Sciatic nerve (tissue), 2 donors: ENCODE data around the gene KCTD11. TPM values are rescaled to one million over a fixed set of nuclear protein-coding genes. Genes with fewer than 3 reads are reported as not detected.
"Not testable (repeated sequence)": the region's sequence is repeated elsewhere in the genome, so short reads cannot be mapped to it uniquely, and the experiment has no call there.

Source experiments
- ATAC-seq: fragments of 200-7000 bp; cut with Tn5 transposase; one replicate; pipeline ENCODE4 v1.9.1; 2020; ENCODE audit warnings: mild to moderate bottlenecking, moderate library complexity
- DNase-seq: peaks from one replicate; pipeline ENCODE4 v3.0.0-alpha.2; 2020; ENCODE audit warnings: low spot score
- intact Hi-C: fragments of 100-400 bp; cut with DNase I; formaldehyde crosslinking; loops from one replicate; pipeline ENCODE4 v1.14.2; 2022
- total RNA-seq: library from RNA; stranded (reverse); fragmentation: NEBNext Ultra II Directional; extraction: Animal tissue kit (Norgen Biotek cat#: 25700); gene quantifications from one replicate; pipeline ENCODE4 v1.2.1, GENCODE V29; 2021
- donor health status: DM: no; HTN: no; CAD: no.
- donor health status: DM: no; HTN: no; CAD: no.

Gene KCTD11
- total RNA-seq, 1 donor from 2014 or later = 64.6 TPM

GRCh38 chr17:7318121-7318860 lies 33.7 kb upstream of the KCTD11 start:
- intact Hi-C loops = no loop called here
- ATAC-seq (no peak), DNase-seq (no peak)

GRCh38 chr17:7321466-7321865 lies 30.5 kb upstream of the KCTD11 start:
- no peak for ATAC-seq
- intact Hi-C loops = no loop called here
- no peak for DNase-seq

GRCh38 chr17:7322520-7323194 lies 29.3 kb upstream of the KCTD11 start:
- no peak for ATAC-seq
- intact Hi-C loops = no loop called here
- no peak for DNase-seq

DNA sequence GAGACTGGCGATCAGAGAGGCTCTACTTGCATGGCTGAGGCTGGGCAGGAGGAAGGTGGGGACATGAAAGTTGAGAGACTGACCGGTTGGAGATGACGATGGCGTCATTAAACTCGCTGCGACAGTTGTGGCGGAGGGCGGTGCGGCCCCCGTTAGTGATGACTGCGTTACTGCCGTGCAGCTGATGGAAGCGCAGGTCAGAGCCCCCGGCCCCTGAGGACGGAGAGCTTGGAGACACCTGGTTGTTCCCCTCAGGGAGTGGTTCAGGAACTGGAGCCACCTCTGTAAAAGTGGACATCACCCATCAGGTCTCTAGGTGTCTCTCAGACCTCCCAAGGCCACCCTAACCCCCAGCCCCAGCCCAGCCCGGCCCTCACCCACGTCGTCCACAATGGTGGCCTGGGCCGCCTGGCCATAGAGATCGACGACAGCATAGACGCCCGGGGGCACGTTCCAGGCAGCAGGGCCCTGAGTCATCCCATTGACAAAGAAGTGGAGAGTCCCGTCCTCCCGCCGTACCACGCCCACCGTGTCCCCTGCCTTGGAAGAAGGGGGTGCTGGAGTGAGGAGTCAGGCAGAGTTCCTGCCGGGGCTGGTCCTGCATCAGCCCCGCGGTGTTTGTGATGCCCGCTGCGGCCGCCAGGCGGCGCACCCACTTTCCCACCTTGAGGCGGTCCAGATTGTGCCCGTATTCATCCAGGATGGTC lies 28.1 kb upstream of the KCTD11 start:
- DNase-seq = no peak
- peak; percentile 6 for ATAC-seq

DNA sequence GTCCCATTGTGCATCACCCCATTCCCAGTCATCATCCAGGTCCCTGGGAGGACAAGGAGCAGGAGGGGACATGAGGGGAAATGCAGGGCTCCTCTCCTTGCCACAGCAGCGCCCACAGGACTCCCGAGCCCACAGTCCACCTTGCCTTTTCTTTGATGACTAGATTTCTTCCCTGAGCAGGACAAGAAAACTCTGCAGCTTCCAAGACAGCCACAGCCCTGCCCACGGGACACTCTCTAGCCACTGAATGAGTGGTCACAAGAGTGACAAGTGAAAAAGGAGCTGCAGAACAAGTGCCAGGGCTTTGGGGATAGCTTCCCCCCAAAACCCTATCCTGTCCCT lies 27.6 kb upstream of the KCTD11 start:
- DNase-seq = no peak
- intact Hi-C loops = no loop called here
- no peak for ATAC-seq

More for the DNA sequence above, 28.1 kb upstream of the KCTD11 start:
- intact Hi-C loops = no loop called here

- ATAC-seq = no peak
- intact Hi-C loops = no loop called here
- DNase-seq = no peak
Observed at GRCh38 chr17:7325031-7325528, 26.9 kb upstream of the KCTD11 start.

DNA sequence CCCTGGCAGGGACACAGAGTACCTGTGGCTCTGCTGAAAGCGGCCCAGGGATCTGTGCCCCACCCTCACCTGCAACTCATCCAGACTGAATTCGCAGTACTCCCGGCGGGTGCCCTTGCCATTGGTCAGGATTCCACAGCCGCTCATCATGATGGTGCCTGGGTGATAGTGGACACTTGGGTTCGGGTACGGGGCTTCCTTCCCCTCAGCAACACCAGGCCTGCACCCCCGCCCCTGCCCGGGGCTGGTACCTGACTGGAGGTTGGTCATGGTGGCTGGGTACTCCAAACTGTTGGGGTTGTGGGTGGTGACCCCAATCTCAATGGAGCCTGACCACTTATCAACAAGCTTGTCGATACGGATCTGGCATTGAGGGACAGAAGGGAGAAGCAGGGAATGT lies 25.8 kb upstream of the KCTD11 start:
- ATAC-seq (no peak), DNase-seq (no peak)
- intact Hi-C loops = no loop called here

DNA sequence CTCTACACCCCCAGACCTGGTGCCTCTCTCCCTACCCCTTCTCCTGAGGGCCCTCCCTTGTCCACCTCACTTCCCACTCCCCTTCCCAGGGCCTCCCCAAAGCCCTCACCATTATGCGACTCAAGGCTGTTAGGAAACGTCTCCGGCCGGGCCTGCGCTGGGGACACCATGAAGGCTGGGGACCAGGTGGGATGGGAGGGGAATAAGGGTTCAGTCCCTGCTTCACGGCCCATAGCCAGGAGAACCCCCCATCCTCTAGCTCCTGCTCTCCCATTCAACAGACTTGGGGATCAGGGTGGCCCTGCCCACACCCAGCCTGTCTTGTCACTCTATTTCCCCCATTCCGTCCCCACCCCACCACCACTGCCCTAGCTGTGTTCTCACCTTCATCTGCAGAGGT lies 24.9 kb upstream of the KCTD11 start:
- DNase-seq = no peak
- no peak for ATAC-seq
- intact Hi-C loops = no loop called here

DNA sequence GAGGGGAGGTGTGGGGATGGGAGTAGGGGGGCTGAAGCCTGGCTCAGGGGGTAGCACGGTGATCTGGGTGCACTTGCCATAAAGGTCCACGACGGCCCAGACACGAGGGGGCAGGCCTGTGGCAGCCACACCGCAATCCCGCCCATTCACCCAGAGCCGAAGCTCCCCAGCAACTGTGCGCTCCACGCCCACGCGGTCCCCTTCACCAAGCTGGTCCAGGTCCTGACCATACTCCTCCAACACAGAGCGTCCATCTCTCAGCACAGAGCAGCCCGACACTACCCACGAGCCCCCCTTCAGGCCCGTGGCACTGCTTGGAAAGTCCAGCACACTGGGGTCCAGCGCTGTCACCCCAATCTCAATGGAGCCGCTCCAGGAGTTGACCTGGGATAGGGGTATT lies 24.5 kb upstream of the KCTD11 start:
- DNase-seq (no peak), ATAC-seq (no peak)
- intact Hi-C loops = no loop called here

GRCh38 chr17:7328009-7328408 lies 24.0 kb upstream of the KCTD11 start:
- DNase-seq = no peak
- no peak for ATAC-seq
- intact Hi-C loops = no loop called here

DNA sequence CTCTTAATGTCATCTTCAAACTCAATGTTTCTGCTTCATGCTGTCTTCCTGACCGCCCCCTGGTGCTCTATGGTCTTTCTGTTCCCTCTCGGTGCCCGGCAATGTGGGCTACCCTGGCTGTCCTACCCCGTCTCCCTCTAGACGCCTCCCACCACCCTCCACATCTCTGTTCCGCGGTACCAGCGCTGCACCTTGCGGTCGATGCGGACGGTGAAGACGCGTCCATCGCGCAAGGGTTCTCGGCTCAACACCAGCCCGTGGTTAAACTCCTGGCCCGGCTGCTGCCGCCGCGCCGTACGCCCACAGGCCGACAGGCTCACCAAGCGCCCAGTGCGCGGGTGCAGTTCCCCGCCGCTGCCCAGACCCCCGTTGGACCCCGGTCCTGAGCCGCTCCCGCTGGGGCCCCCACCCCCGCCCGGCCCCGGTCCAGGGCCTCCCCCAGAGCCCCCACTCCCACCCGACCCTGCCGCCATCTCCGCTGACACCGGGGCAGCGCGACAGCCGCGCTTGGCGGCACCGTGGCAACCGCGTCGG lies 23.1 kb upstream of the KCTD11 start, which contains the start of gene NEURL4:
Gene NEURL4, minus strand, starts transcription at position 496 of the 534 bp plus-strand sequence. Its CDS starts 23 bp downstream, at position 473.
- intact Hi-C loops = no loop called here
- DNase-seq (no peak), ATAC-seq (no peak)

DNA sequence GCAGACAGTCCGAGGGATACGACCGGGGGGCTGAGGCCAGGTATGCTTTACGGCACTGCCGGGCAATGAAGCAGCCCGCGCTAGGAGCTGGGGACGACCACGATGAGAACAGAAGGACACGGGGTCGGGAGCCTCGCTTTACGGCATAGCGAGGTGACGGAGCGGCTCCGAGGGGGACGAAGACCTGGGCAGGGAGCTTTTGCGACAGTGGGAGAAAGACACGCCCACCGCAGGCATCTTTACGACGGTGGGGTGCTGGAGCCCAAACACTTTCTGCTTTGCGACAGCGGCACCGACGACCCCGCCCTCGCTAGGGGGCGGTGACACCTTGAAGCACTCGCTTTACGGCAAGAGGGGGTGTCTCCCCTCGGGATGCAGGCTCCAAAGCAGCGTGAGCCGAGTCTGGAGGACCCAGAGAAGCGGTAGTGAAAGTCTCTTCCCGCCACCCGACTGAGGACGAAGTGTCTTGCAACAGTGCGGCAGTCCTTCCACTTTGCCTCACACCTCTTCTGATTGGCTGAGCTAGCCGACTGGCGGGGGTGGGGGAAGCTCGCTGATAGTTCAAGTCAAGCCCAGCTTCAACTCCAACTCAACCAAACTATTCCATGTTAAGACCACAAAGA lies 22.5 kb upstream of the KCTD11 start:
- intact Hi-C loops = no loop called here
- DNase-seq = peak; percentile 99

DNA sequence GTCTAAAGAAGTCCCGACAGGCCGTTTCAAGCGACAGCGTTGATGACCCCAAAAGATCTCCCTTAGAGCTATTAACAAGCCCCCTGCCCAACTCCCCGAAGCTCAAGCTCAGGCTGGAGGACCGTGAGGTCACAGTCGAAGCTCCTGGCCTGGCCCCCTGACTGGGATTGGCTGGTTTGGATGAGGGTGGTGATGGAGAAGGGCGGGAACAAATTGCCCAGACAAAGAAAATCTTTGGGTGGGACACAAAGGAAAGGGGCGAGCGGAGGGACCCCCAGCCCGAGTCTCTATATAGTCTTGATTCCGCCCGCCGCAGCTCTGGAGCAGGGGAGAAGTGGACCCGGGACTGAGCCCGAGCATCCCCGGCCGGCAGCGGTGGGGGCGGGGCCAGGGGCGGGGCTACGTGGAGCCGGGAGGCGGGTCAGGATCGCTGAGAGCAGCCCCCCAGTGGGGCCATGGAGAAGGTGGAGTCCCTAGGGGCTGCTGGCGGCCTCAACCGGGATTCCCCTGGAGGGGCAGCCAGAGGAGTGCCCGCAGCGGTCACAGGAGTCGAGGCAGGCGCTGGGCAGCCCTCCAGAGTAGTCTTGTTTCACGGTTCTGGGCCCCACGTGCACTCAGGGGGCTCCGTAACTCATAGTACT lies 21.8 kb upstream of the KCTD11 start:
- intact Hi-C loops = no loop called here
- peak; percentile 80 for ATAC-seq
- DNase-seq = peak; percentile 83

More for the DNA sequence above, 22.5 kb upstream of the KCTD11 start:
- peak; percentile 90 for ATAC-seq

DNA sequence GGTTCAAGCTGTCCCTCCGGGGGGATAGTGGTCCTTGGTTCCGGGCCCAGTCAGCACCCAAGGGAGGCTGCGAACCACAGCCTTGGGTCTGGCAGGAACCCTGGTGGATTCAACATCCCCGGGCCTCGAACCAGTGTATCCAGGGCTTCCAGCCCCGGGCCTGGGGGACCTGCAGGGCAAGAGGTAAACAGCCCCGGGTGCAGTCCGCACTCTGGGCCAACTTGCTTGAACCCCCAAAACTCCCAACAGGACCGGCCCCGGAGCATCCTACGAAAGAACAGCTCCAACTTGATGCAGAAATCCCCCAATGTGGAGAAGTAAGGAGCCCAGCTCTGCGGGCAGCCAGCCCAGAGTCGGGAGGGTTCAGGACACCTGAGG lies 21.3 kb upstream of the KCTD11 start:
- DNase-seq = no peak
- no peak for ATAC-seq
- intact Hi-C loops = no loop called here

GRCh38 chr17:7332111-7332510 lies 19.9 kb upstream of the KCTD11 start:
- DNase-seq (no peak), ATAC-seq (no peak)
- intact Hi-C loops = no loop called here

DNA sequence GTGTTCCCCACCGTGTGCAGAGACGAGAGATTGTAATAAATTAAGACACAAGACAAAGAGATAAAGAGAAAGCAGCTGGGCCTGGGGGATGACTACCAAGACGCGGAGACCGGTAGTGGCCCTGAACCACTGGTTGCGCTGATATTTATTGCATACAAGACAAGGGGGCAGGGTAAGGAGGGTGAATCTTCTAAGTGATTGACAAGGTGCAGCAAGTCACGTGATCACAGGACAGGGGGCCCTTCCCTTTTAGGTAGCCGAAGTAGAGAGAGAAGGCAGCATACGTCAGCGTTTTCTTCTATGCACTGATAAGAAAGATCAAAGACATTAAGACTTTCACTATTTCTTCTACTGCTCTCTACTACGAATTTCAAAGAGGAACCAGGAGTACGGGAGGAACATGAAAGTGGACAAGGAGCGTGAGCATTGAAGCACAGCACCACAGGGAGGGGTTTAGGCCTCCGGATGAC lies 19.3 kb upstream of the KCTD11 start:
- intact Hi-C loops, DNase-seq, ATAC-seq: not testable (repeated sequence)

DNA sequence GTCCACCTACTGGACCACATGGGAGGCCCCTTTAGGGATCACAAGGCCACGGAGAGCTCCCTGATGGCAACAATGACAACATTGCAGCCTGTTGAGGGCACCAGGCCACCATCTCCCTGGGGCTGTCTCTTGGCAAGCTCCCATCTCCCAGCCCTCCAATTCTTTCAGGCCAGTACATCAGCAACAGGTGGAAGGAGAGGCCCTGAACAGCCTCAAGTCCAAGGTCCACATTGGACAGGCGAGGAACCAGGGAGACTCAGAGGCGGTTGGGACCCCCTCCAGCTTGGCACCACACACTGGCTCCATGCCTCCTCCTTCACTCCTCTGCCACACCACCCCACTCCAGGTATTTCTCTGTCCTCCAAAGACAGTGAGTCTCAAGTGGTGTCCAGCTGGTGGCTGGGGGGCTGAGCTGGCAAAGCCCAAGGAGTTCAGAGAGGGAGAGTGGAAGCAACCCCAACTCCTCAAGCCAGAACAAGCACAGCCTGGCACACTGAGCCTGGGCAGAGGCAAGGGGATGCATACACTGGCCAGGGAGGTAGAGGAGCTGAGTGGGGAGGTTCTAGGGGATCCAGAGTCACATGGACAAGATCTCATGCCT lies 16.9 kb upstream of the KCTD11 start:
- no peak for DNase-seq
- intact Hi-C loops = no loop called here
- ATAC-seq = no peak

GRCh38 chr17:7335765-7336164 lies 16.2 kb upstream of the KCTD11 start:
- DNase-seq, ATAC-seq, intact Hi-C loops: not testable (repeated sequence)
